Neural crest cell (in vitro differentiated cells): ENCODE results near the gene PLPPR1. TPM values are rescaled to one million over a fixed set of nuclear protein-coding genes. Genes with fewer than 3 reads are reported as not detected.

Experiments
- DNase-seq: peaks from one replicate; pipeline ENCODE4 v3.0.0; 2021; ENCODE audit warnings: low read depth, mixed read lengths, low spot score
- H3K27ac Mint-ChIP-seq: one replicate; pipeline ENCODE4 v1.8.0; 2021; ENCODE audit warnings: mild to moderate bottlenecking, mixed read lengths; ENCODE audit not compliant: unreplicated experiment
- H3K27me3 Mint-ChIP-seq: 2 replicates; pipeline ENCODE4 v1.8.0; 2021; ENCODE audit warnings: low read depth, mild to moderate bottlenecking, mixed read lengths
- H3K36me3 Mint-ChIP-seq: 2 replicates; pipeline ENCODE4 v1.8.0; 2021; ENCODE audit warnings: low read depth, mild to moderate bottlenecking, mixed read lengths
- H3K4me1 Mint-ChIP-seq: 2 replicates; pipeline ENCODE4 v1.8.0; 2021; ENCODE audit warnings: mixed read lengths
- H3K4me3 Mint-ChIP-seq: one replicate; pipeline ENCODE4 v1.8.0; 2021; ENCODE audit warnings: mild to moderate bottlenecking, mixed read lengths
- H3K9me3 Mint-ChIP-seq: 2 replicates; pipeline ENCODE4 v1.8.0; 2021; ENCODE audit warnings: mixed read lengths
- total RNA-seq: library from RNA; stranded (reverse); gene quantifications from 2 replicates; pipeline ENCODE4 v1.2.1, GENCODE V29; 2021
- TF ChIP-seq, protein P1 (sequence below): fragments of 200-600 bp; sonication (generic); conservative IDR thresholded peaks from 2 replicates; pipeline ENCODE4 v1.5.0; 2021; ENCODE audit warnings: antibody characterized with exemption, mild to moderate bottlenecking

Gene PLPPR1
- total RNA-seq, 1 donor from 2014 or later = 4.7 TPM

DNA sequence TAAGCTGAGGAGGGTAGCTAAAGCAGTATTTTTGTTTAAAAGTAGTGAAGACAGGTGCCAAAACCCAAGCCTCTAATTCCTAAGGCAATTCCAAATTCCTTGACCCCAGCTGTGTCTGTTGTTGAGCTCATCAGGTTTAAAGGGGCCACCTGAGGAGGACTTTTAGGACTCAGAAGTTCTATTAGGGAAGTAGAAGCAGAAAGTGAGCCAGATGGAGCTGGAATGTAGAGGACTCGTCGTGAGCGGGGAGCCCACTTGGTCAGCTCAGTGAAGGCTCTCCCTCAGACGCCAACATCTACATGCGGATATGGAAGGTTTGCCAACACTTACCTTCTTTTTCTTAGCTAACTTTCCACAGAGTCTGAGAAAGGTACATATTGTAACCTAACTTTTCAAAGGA lies 102.8 kb downstream of the PLPPR1 start:
- peaks cover 3% of the 10 kb centered on the region for H3K27me3 Mint-ChIP-seq
- H3K4me3 Mint-ChIP-seq = no peak overlapping the region
- TF ChIP-seq, protein P1, sequence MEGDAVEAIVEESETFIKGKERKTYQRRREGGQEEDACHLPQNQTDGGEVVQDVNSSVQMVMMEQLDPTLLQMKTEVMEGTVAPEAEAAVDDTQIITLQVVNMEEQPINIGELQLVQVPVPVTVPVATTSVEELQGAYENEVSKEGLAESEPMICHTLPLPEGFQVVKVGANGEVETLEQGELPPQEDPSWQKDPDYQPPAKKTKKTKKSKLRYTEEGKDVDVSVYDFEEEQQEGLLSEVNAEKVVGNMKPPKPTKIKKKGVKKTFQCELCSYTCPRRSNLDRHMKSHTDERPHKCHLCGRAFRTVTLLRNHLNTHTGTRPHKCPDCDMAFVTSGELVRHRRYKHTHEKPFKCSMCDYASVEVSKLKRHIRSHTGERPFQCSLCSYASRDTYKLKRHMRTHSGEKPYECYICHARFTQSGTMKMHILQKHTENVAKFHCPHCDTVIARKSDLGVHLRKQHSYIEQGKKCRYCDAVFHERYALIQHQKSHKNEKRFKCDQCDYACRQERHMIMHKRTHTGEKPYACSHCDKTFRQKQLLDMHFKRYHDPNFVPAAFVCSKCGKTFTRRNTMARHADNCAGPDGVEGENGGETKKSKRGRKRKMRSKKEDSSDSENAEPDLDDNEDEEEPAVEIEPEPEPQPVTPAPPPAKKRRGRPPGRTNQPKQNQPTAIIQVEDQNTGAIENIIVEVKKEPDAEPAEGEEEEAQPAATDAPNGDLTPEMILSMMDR = no peak
- no peaks in the 10 kb centered on the region for H3K4me1 Mint-ChIP-seq
- peaks cover 14% of the 10 kb centered on the region for H3K9me3 Mint-ChIP-seq
- no peak for DNase-seq
- peaks cover 8% of the 10 kb centered on the region for H3K36me3 Mint-ChIP-seq
- H3K27ac Mint-ChIP-seq = no peak overlapping the region

GRCh38 chr9:101132801-101133200 lies 104.3 kb downstream of the PLPPR1 start:
- Mint-ChIP-seq H3K4me1 (no peaks in the 10 kb centered on the region), H3K4me3 (no peak overlapping the region)

GRCh38 chr9:101138509-101138908 lies 110.0 kb downstream of the PLPPR1 start:
- Mint-ChIP-seq H3K36me3 (no peaks in the 10 kb centered on the region), H3K27me3 (peaks cover 6% of the 10 kb centered on the region), H3K4me1 (no peaks in the 10 kb centered on the region), H3K4me3 (no peak overlapping the region), H3K9me3 (no peaks in the 10 kb centered on the region), H3K27ac (no peak overlapping the region)
- TF ChIP-seq, protein P1 = no peak
- no peak for DNase-seq

More at GRCh38 chr9:101132801-101133200, 104.3 kb downstream of the PLPPR1 start:
- Mint-ChIP-seq H3K27me3 (peaks cover 6% of the 10 kb centered on the region), H3K36me3 (no peaks in the 10 kb centered on the region), H3K9me3 (peaks cover 5% of the 10 kb centered on the region), H3K27ac (no peak overlapping the region)
- no peak for DNase-seq
- TF ChIP-seq, protein P1 = no peak

DNA sequence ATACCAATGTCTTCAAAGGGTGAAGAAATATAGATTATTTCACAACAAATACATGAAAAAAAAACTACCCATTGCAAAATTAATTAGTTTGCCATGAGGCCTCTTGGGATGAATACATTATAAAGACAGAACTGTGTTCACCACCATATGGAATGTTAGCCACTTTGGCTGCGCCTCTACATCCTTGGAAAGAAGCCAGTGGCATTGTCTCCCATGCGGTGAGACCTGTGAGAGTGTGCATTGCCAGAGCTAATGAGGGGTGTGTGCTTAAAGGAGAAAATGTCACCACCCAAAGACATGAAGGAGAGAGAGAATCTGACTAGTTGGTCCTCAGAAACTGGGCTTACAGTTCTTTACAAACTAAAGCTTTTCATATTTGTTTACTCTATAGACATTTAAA lies 110.6 kb downstream of the PLPPR1 start:
- Mint-ChIP-seq H3K36me3 (no peaks in the 10 kb centered on the region), H3K9me3 (no peaks in the 10 kb centered on the region), H3K4me3 (no peak overlapping the region), H3K27ac (no peak overlapping the region), H3K4me1 (no peaks in the 10 kb centered on the region), H3K27me3 (peaks cover 6% of the 10 kb centered on the region)
- DNase-seq = no peak
- TF ChIP-seq, protein P1 = no peak

- H3K27ac Mint-ChIP-seq = no peak overlapping the region
- no peaks in the 10 kb centered on the region for H3K36me3 Mint-ChIP-seq
- H3K4me1 Mint-ChIP-seq = no peaks in the 10 kb centered on the region
- no peak for DNase-seq
- no peaks in the 10 kb centered on the region for H3K9me3 Mint-ChIP-seq
- TF ChIP-seq, protein P1 = no peak
- H3K27me3 Mint-ChIP-seq = peaks cover 3% of the 10 kb centered on the region
- H3K4me3 Mint-ChIP-seq = no peak overlapping the region
These were observed 112.2 kb downstream of the PLPPR1 start for GRCh38 chr9:101140764-101141163.

- TF ChIP-seq, protein P1 = no peak
- H3K27ac Mint-ChIP-seq = no peak overlapping the region
- H3K27me3 Mint-ChIP-seq = no peaks in the 10 kb centered on the region
- H3K4me3 Mint-ChIP-seq = no peak overlapping the region
- peaks cover 9% of the 10 kb centered on the region for H3K4me1 Mint-ChIP-seq
- no peaks in the 10 kb centered on the region for H3K36me3 Mint-ChIP-seq
- DNase-seq = no peak
- H3K9me3 Mint-ChIP-seq = peaks cover under 1% of the 10 kb centered on the region
These were observed 118.0 kb downstream of the PLPPR1 start for GRCh38 chr9:101146508-101146907.
